ENCODE measurements around the gene EOLA1.
"Not testable (repeated sequence)": the region's sequence is repeated elsewhere in the genome, so short reads cannot be mapped to it uniquely, and the experiment has no call there.

The EOLA1 gene

DNA sequence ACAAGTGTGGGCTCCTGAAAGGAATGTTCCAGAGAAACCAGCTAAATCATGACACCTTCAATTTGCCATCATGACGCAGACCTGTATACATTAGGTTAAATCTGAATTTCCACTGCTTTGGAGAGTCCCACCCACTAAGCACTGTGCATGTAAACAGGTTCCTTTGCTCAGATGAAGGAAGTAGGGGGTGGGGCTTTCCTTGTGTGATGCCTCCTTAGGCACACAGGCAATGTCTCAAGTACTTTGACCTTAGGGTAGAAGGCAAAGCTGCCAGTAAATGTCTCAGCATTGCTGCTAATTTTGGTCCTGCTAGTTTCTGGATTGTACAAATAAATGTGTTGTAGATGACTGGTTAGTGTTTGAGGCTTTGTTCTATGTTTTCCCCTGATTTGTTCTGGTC, 6.2 kb downstream of the EOLA1 start:
- DNase-seq: not testable (repeated sequence)

DNA sequence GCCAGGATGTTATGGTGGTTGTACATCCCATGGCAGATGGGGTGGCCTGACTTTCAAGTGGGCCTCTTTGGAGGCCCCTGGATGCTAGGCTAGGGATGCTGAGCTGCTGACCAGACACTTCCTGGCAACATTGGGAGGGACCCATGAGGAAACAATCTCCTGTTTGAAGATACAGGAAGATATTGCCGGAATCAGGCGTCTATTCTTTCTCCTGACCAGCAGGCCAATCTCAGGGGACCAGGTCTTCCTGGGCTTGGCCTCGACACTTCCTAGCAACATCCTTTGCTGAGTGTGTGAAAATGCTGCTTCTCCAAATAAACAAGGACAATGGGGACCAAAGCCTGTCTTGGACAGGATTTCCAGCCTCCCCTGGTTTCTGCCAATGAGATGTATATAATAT, 7.0 kb downstream of the EOLA1 start:
- not testable (repeated sequence) for DNase-seq

DNA sequence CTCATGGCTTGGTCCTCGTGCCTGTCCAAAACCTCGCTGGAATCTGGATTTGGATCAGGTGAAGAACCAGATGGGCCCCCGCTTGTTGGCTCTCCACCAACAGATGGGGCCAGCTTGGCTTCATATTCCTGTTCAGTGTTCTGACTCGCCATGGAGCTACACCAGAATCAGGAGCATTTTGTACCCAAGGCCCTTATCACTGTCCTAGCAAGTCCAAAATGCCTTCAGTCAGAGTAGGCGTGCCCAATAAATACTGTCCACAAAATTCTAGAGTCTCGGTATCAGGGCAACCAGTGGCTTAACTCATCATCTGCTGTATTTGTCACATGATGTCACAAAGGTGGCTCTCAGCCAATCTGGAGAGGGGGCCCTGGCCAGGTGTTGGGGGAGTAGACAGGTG, 8.9 kb downstream of the EOLA1 start, which contains the start of gene HSFX3:
HSFX3 (minus strand) TSS at position 224 of the 400 bp plus-strand sequence; CDS start at position 152, 72 bp downstream.
- DNase-seq: not testable (repeated sequence)

DNA sequence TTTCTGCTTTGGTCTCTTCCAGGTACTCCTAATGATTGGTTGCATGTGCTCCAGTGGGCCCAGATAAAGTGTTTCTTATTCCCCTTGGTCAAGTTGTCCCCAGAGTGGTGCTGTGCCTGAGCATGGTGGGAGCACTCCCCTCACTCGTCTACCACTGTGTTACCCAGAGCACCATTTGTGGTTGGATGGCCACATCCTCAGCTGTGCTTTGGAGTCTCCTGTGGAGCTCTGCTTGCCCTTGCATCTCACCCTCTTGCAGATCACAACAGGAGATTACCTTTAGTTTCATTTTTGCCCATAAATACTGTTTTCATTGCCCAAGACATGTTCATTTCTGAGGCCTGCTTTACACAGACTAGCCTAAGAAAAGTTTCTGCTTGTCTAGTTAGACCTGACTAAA, 9.6 kb downstream of the EOLA1 start:
- not testable (repeated sequence) for DNase-seq

DNA sequence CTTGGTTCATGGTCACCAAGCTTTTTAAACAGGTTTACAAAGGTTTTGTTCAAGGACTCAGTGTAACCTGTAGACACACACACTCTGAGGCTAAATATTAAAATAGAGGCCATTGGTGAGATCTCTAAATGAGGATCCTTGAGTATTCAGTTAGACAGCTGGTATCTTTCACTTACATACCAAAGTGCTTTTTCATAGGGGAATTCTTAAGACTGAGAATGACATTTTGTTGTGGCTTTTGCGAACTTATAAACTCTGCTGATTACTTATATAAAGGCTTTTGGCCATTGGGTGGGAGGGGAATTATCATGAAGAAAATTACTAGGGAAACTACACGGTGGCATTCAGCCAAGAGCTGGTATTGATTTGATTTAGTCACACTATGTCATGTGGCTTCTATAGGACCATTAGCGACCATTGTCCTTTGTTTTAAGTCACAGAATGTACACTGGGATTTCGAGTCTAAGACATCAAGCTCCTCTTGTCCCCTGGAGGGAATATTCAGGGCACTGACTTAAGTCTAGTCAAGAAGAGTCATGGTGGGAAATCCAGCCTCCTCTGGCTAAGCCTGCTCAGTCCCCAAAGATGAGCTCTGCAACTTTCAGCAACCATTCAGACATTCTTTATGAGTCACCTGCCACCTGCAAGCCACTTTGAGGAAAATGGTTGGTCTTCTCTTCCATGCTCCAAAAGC, 10.6 kb downstream of the EOLA1 start:
- not testable (repeated sequence) for DNase-seq

DNA sequence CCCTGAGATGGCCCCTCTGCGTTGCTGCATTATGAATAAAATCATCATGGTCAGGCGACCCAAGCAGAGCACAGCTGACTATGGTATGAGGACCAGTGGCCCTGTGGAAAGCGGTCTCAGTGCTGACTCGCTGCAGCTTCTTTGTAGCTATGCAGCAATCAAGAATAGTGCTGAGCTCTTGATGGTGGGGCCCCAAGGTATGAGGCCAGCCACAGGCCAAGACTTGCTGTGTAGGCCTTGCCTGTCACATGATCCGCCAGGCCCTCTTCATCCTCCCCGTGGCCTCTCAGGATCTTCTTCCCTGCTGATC, 11.1 kb downstream of the EOLA1 start:
- not testable (repeated sequence) for DNase-seq

DNA sequence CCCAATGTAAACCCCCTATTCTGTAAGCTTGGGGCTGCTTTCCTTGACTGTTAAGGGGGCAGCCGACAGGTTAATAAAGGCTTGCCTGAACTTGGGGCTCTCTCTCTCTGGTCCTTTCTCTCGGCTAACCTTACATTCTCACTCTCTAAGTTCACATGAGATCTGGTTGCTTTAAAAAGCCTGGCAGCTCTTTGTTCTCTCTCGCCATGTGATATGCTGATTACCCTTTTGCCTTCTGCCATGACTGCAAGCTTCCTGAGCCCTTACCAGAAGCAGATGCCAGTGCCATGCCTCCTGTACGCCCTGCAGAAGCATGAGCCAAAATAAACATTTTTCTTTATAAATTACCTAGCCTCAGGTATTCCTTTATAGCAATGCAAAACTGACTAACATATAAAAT, 14.4 kb downstream of the EOLA1 start:
- DNase-seq: not testable (repeated sequence)

DNA sequence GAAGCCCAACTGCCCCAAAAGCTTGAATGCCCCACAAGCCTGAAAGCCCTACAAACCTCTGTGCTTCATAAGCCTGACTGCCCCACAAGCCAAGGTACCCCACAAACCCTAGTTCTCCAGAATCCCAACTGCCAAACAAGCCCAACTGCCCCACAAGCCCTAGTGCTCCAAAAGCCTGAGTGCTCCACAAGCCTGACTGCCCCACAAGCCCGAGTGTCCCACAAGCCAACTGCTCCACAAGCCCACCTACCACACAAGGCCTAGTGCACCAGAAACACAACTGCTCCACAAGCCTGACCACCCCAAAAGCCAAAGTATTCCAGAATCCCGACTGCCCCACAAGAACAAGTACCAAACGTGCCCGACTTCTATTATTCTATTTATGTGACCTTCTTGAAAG, 22.5 kb downstream of the EOLA1 start:
- DNase-seq: no peak

DNA sequence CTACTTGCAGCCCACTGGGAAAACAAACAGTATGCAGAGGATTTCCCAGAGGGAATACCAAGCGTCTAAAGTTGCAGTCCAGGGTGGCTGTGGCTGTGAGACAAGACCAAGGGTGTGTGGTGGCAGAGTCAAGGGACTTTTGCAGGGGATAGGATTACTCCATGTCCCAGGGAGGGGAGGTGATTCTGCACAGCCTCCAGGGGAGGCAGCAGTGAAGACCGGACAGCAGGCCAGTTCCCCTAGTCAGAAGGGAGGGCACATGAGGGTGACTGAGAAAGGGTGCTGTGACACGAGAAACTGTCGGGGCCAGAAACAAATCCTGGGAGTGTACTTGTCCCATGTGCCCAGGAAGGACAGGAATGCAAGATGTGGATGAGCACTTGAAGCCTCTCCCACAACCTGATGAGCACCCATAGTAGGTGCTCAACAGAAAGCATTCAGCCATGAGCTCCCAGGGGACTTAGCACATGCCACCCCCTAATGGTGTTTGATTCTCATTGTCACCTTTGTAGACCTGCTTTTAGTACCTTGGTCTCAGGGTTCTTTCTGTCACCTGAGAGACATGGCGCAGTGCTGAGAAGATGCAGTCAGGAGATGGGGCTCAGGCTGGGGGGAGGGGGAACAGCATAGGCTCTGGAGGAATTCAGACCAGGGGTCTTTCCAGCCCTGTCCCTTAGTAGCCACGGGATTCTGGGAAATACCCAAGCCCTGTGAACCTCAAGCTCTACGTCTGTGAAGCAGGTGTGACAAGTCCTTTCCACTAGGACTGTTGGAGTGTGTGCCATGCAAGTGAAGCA, 27.0 kb downstream of the EOLA1 start:
- DNase-seq: no peak

DNA sequence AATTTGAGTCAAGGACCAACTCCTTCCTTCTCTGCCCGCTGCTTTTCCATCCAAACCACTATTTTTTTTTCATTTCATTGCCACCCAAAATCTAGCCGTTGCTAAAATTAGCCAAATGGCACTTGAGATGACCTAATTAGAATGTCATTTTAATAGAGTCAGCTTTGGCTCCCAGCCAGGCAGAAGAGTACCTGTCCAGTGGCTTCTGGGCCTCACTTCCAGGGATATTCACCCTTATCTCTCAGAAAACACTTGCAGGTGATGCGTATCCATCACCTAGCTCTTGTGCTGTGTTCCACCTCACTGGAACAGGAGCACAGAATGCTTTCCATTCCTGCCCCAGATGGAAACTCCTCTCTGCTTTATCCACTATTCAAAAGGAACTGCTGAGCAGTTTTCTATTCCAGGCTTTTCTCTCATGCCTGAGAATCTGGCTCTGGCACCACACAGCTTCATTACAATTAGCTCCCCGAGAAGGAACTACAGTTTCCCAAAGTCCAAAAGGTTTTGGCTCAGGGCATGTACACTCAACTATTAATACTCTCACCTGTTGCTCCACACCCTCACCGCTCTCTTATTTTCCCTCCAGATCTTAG, 28.0 kb downstream of the EOLA1 start:
- DNase-seq: no peak

DNA sequence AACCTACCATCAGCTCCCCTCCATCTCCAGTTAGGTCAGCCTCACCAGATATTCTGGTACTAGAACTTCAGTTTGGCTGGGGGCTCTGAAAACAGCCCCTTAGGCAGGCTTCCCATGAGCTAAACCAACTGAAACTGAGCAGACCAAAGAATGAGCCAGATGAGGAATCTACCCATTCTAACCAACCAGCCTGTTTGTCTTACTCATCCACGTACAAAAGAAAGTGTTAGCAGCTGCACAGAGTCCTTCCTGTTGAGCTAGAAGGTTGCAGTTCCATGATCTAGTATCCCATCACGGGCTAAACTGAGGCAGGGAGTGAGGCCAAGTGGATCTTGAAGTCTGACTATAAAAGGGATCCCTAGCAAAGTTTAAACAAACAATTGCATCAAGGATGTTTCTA, 29.0 kb downstream of the EOLA1 start:
- DNase-seq: no peak

DNA sequence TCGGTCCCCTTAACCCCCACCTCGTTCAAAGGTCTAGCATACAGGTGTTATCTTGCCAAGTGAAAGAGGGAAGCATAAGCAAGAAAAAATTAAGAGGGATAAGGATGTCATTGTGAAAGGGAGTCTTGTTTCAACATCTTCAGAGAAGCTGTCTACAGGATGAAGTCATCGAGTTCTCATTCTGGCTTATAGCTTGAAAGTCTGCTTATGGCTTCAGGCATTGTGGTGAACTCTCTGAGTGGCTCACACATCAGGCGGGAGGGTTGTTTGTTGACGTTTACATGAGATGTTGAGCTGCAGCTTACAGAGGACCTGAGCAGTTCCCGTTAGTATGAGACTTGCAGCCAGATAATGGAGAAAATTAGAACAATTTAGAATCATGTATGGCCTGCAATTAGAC, 29.9 kb downstream of the EOLA1 start:
- DNase-seq: no peak

DNA sequence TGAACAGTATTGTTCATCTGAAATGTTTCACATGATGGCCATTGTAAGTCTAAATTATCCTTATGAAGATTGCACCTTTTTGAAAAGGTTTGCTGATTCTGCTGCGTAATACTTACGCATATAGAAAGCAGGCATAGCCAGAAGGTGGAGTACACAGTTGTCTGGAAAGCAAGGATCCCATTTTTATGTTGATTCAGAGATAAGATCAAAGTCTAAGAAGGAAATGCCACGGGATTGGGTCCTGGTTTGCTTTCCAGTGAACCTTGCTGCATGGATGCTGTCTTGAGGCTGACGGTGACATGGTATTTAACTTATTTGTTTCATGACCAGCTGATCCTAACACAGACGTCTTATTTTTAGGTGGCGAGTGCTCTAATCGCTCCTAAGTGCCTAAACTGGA, 31.0 kb downstream of the EOLA1 start:
- no peak for DNase-seq

DNA sequence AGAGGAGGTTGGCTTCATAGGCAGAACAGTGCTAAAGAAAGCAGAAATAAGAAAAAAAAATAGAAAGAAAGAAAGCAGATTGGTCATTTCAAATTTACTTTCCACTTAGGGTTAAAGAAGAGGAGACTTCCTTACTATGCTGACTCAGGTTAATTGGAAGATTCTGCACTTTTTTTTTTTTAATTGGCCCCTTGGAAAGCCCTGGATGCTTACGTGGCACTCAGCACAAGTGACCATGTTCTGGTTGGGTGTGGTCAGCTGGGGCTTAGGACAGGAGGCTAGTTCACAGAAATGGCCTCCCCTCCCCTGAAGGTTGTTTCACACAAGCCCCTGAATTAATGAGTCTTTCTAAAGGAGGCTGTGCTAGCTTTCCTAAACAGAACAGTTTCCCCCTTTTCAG, 31.9 kb downstream of the EOLA1 start:
- DNase-seq: no peak

DNA sequence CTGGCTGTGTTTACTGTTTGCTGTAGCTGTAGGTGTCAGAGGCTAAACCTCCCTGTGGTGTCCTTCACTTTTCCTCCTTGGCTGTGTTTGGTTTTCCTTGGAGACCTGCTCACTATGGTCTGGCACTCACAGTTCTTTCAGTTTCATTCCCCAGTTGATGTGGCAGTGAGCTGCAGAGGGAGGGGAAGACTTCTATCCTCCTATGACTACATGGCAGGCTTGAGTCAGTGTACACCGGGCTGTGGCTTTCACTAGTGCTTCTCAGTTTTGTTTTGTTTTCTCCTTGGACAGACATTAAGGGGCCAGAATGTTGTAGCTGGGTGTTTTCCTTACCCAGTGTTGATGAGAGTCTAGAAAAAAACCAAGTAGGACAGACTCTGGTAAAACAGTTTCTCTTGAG, 32.6 kb downstream of the EOLA1 start:
- DNase-seq: not testable (repeated sequence)

DNA sequence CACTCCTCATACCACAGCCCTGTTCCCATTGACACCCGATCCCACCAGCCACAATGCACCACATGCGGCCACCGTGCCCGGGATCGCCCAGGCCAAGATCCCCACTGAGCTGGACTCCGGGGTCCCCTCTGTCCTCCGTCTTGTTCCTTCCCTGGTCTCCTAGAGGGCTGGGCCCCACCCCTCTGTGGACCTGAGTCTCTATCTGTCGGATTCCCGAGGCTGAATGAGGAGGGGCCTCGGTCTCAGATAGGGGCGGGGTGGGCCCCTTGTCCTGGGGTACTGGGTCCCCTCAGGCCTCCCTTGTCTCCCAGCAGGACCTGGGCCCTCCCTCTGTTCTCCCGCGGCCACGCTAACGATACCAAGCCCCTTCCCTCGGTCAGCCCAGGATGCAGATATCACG, 44.8 kb downstream of the EOLA1 start:
- DNase-seq: not testable (repeated sequence)

DNA sequence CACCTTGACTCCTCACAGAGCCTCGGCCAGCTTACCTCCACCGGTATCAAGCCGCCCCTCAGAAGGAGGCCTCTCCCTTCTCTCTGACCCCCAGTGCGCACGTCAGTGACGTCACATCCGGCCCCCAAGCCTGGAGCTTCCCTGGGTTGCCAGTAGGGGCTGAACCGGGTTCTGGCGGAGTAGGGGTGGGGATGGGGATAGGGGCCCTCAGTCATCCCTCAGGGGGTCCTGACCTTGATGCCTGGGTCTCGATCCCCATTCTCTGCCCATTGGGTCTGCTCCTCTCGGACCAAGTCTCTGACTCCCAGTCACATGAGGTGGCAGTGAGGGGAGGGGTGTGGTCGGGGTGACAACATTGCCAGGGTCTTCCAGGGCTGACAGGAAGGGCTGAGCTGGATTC, 46.5 kb downstream of the EOLA1 start, which contains the start of gene MAGEA9B:
MAGEA9B (minus strand) TSS at position 101 of the 400 bp plus-strand sequence. CDS start 4,280 bp downstream, outside the sequence.
- not testable (repeated sequence) for DNase-seq

DNA sequence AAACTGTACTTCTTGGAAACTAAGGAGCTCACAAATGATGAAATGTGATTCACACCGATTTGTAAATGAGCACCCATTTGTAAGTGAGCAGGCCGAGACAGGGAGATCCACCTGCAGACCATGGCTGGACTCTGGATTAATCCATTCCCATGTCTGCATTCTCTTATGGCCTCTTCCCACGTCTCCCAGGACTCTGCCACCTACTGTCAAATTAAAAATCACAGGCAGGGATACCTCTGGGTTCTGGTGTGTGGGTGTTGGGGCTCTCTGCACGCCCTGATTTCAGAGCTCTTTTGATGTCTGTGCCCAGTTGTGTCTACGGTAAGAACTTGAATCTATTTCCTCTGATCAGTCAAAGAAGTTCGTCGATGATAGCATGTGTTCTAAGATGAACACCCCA, 50.2 kb downstream of the EOLA1 start:
- DNase-seq: not testable (repeated sequence)

DNA sequence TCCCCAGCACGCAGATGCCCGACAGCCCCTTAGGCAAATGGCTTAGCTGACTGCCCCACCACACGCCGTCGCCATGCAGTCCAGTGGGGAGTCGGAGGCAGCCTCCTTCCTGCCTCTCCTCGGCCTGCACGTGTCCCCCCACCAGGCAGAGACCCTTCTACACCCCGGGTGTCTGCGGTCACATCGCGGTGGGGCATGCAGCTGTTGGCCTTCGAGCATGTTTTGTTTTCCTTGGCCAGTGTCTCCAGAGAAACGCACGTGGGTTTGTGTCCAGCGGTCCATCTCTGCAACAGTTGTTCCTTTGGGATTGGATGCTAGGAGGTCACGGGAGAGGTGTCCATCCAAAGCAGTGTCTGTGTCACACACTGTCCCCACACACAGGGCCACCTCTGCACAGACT, 54.4 kb downstream of the EOLA1 start, which contains the start of gene HSFX2:
HSFX2 (minus strand) TSS at position 101 of the 400 bp plus-strand sequence. CDS start 614 bp downstream, outside the sequence.
- not testable (repeated sequence) for DNase-seq

DNA sequence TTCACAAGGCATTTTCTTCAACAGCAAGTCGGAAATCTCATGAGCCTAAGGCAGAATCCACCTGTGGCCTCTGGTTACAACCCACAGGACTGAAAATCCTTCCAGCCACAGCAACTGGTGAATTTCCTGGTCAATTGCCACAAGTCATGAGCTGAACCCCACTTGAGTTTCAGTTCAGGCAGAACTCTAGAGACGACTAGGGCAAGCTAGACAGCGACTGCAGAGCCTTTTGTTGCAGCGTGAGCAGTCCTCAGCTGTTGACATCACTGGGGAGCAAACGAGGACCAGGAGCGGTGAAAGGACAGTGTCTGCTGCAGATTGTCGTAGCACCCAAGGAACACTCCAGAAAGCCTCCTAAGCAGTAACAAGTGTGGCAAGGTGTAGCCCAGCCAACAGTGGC, 55.1 kb downstream of the EOLA1 start:
- not testable (repeated sequence) for DNase-seq
